GM18873 (cell line): ENCODE measurements around the gene OR1S1.
"Not testable (repeated sequence)": the region's sequence is repeated elsewhere in the genome, so short reads cannot be mapped to it uniquely, and the experiment has no call there.

Experiments
- ATAC-seq: cut with Tn5 transposase; IDR thresholded peaks from one replicate; pipeline ENCODE4 v1.9.1; 2021; ENCODE audit warnings: mild to moderate bottlenecking, moderate library complexity, moderate number of reproducible peaks; ENCODE audit not compliant: unreplicated experiment, low FRiP score

The OR1S1 gene

DNA sequence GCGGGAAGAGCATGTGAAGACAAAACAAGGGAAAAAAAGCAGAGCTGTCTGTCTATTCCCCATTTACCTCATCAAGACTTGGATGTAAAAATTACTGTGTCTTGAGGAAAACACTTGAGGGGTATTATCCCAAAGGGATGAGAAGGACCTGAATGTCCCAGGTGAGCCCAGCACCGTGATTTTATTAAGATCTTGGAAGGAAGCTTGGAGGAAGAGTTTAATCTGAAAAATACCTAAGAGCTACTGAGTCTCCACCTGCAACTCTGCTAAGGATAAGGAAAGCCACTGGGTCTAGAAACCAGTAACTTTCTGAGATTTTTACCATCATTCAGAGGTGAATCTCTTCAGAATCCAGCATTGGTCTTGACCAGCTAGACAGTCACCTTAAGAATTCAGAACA is at the start of gene OR1S1:
Gene OR1S1, plus strand, starts transcription at position 301 of the 400 bp plus-strand sequence.
- ATAC-seq, result not testable (repeated sequence)

- no peak for ATAC-seq
Measured at GRCh38 chr11:58164389-58164788, 48.1 kb upstream of the OR1S1 start.

- no peak for ATAC-seq
Measured at GRCh38 chr11:58164990-58165389, 47.5 kb upstream of the OR1S1 start.

DNA sequence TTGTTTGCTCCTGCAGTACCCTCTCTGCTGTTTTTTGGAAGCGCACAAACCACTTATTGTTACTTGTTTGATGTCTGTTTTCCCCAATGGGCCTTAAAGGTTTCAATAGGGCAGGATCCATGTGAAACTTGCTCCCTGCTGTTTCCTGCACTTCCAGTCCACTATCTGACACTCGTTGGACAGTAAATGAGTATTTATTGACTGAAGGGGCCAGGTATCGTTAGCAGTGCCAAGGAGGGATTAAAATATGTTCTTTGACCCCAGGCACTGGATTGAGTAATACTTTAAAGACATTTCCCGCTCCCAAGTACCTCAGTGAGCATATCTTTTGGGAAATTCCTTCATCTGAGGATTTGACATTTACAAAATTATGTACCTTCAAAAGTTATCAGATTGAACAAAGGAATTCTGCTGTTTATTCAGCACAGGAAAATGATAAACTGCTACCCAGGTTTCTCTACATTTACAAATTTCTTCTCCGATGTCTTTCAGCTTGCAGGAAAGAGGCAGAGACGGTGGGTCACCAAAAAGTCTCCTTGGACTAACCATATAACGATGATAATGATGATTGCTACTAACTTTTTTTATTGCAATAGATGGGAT is 46.9 kb upstream of the OR1S1 start:
- ATAC-seq, result no peak

GRCh38 chr11:58177409-58178054 is 35.0 kb upstream of the OR1S1 start:
- no peak for ATAC-seq

GRCh38 chr11:58178444-58178843 is 34.1 kb upstream of the OR1S1 start:
- ATAC-seq, result no peak

- ATAC-seq, result no peak
Measured at GRCh38 chr11:58179648-58180047, 32.9 kb upstream of the OR1S1 start.

DNA sequence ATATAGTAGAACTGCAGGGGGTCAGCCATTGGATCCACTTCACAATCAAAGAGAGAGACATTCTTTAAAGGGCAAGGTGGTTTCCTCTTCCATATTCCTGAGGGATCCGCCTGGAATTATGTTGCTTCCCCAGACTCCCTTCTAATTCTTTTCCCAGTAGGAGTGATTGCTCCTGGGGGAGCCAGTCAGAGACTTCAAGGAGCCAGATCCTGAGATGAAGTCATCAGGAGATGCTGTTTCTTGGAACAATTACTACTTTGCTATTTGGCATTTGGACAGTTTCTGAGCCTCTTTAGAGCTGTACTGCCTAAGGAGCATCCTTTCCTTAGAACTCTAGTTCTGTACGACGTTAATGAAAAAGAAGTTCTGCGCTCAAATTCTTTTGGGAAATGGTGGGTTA is 25.6 kb upstream of the OR1S1 start:
- no peak for ATAC-seq

- ATAC-seq, result no peak
Measured at GRCh38 chr11:58188770-58189169, 23.8 kb upstream of the OR1S1 start, which contains the start of gene OR9Q2. TSS of gene OR9Q2 (plus strand) at chr11:58189070. CDS start at chr11:58190491, 1,421 bp downstream.

- ATAC-seq, result no peak
Measured at GRCh38 chr11:58192229-58192628, 20.3 kb upstream of the OR1S1 start.

DNA sequence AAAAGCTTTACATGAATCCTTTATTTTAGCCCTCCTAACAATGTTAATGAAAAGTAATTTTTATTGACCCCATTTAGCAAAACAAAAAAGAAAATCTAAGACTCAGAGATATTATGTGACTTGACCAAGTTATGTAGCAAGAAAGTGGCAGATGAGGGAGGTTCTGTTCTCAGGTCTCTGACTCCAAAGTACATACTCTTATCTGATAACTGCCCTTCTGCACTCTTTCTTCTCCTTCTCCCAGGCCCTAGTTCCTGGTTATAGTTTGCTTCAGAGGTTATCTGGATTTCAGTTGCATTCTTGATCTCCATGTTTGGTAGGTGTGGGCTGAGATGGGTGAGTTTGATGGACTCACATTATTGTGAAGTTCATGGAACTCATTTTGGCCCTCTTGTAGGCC is 19.1 kb upstream of the OR1S1 start:
- no peak for ATAC-seq

GRCh38 chr11:58195939-58196338 is 16.6 kb upstream of the OR1S1 start:
- no peak for ATAC-seq

- ATAC-seq, result no peak
Measured at GRCh38 chr11:58199271-58199670, 13.2 kb upstream of the OR1S1 start.

GRCh38 chr11:58204042-58204441 is 8.5 kb upstream of the OR1S1 start, which contains the start of gene OR1S2:
TSS of gene OR1S2 (minus strand) at chr11:58204142. CDS start at chr11:58204142, 0 bp downstream.
- ATAC-seq, result no peak

GRCh38 chr11:58216476-58216875 is 4.0 kb downstream of the OR1S1 start:
- ATAC-seq, result no peak

DNA sequence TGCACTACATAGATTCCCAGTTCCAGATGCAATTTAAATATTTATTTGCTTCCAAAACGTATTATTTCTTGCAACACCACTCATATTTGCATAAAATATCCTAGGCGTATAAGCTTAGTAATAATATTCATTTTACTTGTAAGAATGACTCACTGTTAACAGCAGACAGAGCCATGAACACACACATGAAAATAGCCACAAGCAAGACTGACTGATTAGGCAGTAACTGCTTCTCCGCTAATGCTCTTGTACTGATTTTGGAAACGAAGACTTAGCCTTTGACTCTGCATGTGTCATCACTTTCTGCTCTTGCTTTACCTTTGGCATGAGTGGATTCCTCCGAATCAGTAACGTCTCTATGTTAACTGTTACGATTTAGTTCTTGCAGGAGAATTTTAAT is 10.2 kb downstream of the OR1S1 start:
- ATAC-seq, result no peak

GRCh38 chr11:58227956-58228615 is 15.6 kb downstream of the OR1S1 start:
- ATAC-seq, result no peak

- ATAC-seq, result no peak
Measured at GRCh38 chr11:58243954-58244353, 31.4 kb downstream of the OR1S1 start.

DNA sequence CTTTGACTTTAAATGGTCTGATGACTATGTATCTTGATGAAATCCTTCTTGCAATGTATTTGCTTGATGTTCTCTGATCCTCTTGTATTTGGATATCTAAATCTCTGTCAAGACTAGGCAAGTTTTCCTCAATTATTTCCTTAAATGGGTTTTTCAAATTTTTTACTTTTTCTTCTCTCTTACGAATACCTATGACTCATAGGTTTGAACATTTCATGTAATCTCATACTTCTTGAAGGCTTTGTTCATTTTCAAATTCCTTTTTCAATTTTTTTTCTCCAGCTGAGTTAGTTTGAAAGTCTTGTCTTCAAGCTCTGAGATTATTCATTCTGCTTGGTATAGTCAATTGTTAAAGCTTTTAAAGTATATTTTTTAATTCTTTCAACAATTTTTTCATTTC is 42.4 kb downstream of the OR1S1 start:
- no peak for ATAC-seq

- no peak for ATAC-seq
Measured at GRCh38 chr11:58259983-58260382, 47.5 kb downstream of the OR1S1 start.
